GM21723 (cell line): ENCODE measurements around the gene PYY.

Source experiments
- ATAC-seq: cut with Tn5 transposase; IDR thresholded peaks from one replicate; pipeline ENCODE4 v1.9.1; 2021; ENCODE audit warnings: mild to moderate bottlenecking, moderate library complexity; ENCODE audit not compliant: unreplicated experiment

Gene PYY

DNA sequence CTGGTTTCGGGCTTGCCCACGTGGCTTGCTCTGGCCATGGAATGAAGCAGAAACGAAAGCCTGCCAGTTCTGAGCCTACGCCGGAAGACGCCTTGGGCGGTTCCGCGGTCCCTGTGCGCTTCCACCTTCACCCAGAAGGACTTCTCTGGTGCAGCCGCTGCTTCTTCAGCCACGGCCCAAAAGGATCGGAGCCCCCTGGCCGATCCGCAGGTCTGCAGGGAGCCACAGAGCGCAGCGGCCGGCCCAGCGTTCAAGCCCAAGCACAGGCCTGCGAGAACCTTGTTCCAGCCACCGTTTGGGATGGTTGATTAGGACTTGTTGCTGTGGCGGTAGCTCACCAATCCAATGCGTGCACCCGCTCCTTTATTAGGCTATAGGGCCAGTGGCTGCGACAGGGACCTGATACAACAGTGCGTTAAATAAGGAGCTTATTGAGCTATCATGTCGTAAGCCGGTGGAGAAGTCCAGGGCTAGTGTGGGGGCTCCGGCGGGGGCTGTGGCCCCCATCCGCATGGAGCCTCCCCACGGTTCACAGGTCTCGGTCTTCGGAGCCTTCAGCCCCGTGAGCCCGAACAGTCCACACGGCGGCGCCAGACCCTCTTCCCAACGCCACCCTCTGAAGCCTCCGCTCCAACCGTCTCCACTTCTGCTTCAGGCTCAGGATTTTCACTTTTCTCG is 36.3 kb downstream of the PYY start:
- peak; percentile 48 for ATAC-seq

DNA sequence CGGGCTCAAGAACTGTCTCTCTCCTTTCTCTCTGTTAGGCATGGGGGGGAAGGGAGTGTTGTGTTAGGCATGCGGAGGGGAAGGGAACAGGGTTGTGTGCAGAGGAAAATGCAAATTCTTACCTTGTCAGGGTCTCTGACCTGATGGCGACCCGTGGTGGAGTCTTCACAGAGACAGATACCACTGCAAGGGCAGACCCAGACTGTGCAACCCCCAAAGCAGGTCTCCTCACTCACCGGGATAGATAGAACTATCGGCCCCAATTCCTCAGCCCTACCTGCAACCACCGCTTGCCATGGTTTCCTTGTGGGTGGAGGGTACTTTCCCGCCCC is 36.8 kb downstream of the PYY start:
- ATAC-seq = no peak

DNA sequence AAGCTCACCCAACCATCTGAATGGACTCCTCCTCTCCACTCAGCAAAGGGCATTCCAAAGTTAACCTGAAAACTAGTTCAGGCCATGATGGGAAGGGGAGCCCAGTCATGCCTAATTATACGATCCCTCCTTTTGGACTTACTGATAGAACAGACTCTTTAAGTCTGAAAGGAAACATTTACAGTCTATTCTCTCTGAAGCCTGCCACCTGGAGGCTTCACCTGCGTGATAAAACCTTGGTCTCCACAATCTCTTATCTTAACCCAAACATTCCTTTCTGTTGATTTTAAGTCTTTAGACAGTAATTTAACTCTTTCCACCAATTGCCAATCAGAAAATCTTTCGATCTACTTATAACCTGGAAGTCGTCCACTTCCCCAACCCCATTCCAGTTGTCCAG is 37.4 kb downstream of the PYY start:
- no peak for ATAC-seq

DNA sequence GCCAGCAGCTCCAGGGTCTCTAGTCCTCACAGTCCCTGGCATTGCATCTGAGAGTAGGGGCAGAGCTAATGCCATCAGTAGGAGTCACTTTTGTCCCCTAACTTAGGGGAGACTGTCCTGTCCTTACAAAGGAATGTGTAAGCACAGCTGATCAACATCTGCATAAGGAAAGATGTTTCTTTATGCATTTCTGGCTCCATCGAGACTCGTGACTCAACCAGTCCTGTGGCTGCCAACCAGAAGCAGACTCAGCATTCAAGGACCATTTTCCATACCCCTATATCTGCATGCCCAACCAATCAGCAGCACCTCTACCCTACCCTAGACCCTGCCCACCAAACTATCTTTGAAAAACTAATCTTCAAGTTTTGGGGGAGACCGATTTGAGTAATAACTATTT is 38.2 kb downstream of the PYY start:
- no peak for ATAC-seq

DNA sequence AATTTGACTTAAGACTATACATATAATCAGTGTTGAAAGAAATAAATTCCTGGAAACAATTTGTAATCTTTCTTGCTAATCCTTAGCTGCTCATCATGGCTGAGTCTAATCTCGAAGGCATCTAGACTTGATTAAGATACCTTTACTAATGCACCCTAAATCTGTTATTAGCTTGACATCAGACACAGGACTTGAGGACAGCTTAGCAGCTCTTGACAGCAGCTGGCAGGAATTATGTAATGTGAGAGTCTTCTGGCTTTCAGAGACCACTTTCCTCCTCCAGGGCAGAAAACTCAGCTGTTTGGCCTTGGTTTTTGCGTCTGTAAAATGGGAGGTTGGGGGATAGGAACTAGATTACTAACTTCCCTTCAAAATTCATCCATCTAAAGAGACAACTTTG is 39.3 kb downstream of the PYY start:
- no peak for ATAC-seq

DNA sequence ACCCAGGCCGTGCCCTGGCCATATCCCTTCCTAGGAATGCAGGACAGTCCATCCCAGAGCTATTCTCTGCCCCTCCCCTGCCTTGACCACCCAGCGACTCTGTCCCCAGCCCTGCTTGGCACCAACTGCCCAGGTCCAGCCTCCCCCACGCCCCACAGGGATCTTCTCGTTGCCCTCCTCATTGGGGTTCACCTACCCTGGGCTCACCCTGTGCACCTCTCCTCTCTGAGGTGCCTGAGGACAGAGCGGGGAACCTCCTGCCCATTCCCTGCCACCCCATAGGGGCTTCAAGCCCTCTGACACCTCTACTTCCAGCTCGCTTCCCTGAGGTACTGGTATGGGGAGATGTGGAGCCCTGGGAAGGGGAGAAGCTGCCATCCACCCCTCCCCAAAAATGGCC is 40.2 kb downstream of the PYY start:
- ATAC-seq = no peak

DNA sequence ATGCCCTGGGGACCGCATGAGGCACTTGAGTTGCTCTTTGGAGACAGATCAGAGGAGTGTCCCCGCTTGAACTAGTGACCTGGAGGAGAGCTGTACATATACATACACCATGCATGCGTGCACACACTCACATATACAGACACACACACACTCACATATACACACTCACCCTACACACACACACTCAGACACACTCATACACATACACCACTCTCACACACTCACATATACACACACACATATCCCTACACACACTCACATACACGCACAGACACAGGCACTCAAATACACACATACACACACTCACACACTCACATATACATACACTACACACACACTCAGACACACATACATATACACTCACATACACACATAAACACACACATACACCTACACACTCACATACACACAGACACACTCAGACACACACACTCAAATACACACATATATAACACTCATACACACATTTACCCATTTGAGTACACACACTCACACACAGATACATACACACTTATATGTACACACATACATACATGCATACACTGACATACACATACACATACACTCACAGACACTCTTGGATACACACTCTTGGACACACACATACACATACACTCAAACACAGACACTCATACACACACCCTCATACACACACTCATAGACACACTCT is 41.0 kb downstream of the PYY start:
- no peak for ATAC-seq

DNA sequence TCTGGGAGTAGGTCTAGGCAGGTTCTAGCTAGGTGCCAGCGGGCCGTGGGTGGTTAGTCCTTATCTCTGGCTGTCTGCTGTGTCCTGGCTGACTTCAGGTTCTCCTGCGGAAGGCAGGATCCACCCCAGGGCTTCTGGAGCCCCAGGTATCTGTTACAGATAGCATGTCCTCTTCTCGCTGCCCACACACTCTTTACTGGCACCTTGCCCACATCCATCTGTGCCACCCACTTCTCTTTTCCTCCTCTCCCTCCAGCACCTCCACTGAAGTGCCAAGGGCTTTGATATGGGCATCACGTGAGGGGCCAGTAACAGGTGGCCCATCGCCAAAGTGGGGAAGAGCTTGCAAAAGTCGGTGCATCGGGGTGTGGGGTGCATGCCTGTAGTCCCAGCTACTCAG is 41.8 kb downstream of the PYY start:
- no peak for ATAC-seq

DNA sequence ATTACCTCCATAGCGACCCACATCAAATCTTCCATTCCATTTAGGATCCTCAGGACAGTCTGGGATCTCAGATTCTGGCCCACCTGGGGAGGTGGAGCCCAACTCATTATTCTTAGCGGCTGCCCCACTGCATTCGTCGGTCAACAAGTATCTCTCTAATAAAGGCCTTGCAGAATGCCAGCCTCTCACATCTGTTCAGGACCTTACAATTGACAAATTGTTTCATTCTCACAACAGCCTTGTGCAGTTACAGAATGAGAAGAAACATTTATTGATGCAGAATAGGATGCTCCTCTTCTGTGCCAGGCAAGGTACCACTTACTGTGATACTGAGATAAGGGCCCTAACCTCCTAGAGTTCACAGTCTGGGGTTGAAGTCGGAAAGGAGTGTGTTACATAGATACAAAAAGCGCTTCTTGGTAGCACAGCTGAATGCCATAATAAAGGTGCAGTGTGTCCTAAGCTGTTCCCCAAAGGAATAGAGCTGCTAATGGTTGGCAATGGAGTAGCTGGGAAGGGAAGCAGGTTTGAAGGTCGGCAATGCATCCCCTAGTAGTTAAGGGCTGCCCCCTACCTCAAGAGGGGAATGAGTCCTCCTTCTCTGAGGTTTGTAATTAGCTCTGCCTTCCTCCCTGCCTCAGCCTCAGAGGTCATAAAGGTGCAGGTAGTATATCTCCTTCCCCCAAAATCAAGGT is 44.1 kb downstream of the PYY start:
- ATAC-seq = no peak

DNA sequence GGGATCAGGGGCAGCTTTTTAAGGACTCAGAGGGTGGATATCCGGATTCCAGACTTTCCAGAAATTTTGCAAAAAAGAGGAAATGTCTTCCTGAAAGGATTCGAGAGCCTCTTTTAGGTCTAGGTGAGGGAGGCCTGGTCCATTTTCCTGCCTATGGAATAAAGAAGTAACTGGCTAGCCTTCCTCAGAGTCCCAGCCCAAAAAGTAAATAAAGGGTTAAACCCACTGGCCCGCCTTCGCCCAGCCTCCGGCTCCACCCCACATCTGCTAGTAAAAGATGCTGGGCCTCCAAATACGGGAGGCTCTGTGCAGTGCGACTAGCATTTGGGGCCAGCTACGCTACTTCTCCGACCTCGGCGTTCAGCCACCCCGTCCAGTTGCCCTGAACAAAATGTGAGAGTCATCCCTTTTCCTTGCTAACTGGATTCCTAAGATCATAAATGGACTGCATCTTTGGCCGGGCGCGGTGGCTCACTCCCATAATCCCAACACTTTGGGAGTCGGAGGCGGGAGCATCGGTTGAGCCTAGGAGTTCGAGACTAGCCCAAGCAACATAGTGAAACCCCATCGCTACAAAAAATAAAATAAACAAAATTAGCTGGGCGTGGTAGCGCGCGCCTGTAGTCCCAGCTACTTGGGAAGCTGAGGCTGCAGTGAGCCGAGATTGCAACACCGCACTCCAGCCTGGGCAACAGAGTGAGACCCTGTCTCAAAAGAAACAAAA is 45.6 kb downstream of the PYY start:
- no peak for ATAC-seq

DNA sequence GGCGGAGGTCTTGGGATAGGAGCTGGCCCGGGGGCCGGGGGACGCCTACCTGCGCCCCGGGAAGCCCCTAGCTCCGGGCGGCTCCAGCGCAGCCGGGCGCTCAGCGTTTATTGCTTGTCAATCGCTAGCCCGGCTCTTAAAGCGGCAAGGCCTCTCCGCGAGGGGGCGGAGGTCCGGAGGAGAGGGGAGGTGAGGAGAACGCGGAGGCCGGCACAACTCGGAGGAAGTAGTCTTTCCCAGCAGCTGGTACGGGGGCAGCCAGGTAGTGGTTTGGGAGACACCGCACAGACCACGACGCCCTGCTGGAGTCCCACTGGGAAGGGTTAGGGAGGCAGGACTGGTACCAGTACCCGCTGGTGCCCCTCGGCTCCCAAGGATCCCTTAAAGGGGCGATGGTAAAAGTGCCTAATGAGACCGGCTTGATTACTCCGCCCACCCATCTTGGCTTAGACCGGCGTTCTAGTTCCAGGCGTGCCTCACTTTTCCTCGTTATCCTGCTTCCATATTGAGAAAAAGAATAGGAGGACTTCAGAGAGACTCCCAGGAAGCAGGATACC is 46.2 kb downstream of the PYY start, which contains the start of gene MPP2:
Gene MPP2, minus strand, starts transcription at position 112 of the 557 bp plus-strand sequence. CDS start 3,076 bp downstream, outside the sequence.
- ATAC-seq = no peak

DNA sequence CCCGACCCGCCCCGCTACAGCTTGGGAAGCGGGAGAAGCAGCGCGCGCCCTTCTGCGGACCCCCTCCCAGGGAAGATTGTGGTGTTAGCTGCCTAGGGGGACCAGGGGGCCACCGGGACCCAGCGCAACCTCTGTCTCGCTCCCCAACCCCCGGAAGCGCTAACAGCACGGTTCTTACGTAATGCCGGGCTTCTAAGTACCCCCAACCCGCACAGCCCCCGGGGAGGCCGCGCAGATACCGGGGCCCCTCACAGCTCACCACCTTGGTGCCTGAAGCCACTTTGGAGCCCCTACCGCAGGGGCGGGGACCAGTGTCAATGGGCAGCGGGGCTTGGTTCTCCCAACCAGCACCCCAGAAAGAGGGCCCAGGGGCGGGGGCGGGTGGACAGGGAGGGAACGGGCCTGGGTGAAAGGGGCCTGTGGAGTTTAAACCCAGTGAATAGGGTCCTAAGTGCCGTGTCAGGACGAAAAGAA is 46.8 kb downstream of the PYY start:
- ATAC-seq = no peak

DNA sequence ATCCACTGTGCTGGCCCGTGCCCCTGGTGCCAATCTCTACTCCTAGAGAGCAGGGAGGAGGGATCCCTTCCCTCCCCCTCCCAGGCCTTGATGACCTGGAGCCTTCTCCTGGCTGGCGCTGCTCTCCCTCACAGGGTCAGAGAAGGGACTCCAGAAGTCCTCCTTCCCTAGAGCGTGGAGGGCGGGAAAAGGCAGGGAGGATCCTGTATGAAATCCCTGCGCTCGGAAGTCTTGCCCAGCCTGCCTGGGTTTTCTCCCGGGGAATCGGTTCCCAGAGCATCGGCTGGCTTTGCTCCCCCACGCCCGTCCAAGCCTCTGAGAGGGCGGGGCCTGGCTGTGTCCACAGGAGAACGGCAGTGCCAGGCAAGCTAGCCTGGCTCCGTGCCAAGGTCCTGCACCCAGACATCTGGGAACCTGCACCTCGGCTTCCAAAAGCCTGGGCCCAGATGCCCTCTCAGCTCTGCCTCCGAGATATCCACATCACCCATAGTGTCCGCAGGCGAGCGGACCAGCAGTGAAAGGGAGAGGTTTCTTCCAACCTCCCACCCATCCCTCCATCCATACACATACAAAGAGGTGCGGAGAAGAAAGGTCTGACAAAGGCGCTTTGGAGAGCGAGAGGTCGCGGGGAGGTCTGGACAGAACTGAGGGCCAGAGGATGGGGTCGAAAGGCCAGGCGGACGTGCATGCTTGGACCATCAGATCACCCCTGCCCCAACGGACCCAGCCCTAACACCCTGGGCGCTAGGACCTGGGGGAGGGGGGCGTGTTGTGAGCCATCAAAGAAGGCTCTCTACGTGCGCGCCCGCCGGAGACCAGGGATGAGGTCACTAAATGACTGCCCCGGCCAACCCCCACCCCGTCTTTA is 47.5 kb downstream of the PYY start:
- no peak for ATAC-seq

DNA sequence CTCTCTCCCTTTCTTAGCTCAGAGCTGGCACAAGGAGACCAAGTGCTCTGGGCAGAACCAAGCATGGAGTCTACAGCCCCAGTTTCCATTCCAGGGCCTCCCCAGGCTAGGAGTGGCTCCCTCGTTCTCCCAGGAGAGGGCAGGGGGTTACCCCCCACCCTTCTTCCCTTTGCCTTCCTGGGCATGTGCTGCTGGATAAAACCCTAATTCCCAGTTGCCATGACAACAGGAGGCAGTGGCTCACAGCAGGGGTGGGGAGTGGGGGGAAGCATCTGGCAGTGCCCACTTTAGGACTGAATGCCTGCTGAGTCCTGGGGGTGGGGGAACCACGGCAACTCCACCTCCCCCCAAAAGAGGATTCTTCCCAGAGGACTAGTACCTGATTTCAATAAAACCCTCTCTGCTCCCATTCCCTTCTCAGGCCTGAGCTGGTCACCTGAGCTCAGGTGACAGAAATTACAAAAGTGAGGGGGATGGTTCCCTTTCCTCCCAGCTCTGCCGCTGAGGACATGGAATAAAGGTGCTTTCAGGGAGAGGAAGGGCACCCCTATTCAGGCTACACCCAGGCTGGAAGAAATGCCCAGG is 48.2 kb downstream of the PYY start:
- ATAC-seq = no peak
